Measurements from ENCODE around the gene SCMH1.
"Not testable (repeated sequence)": the region's sequence is repeated elsewhere in the genome, so short reads cannot be mapped to it uniquely, and the experiment has no call there.

Gene SCMH1

GRCh38 chr1:41200728-41201127 lies 41.4 kb downstream of the SCMH1 start:
- no peak overlapping the region for H3K9ac ChIP-seq (ENCODE audit: low read depth, low read length)
- H3K36me3 ChIP-seq (ENCODE audit: insufficient read depth, low read depth, low read length), result no peaks in the 10 kb centered on the region
- H3K4me3 ChIP-seq (ENCODE audit: low read length), result no peak overlapping the region
- no peak overlapping the region for H3K27ac ChIP-seq (ENCODE audit: low read length)
- peaks cover 15% of the 10 kb centered on the region for H3K9me3 ChIP-seq (ENCODE audit: insufficient read depth, low read depth, low read length)
- H3K4me1 ChIP-seq (ENCODE audit: insufficient read depth, low read length), result no peaks in the 10 kb centered on the region
- H3K27me3 ChIP-seq (ENCODE audit: insufficient read depth, low read length), result no peaks in the 10 kb centered on the region; the same call in 1 of the 2 replicates

GRCh38 chr1:41199375-41199774 lies 42.7 kb downstream of the SCMH1 start:
- Histone ChIP-seq H3K9ac (ENCODE audit: low read depth, low read length) (no peak overlapping the region), H3K27ac (ENCODE audit: low read length) (no peak overlapping the region), H3K4me3 (ENCODE audit: low read length) (no peak overlapping the region), H3K36me3 (ENCODE audit: insufficient read depth, low read depth, low read length) (no peaks in the 10 kb centered on the region), H3K9me3 (ENCODE audit: insufficient read depth, low read depth, low read length) (peaks cover 8% of the 10 kb centered on the region), H3K4me1 (ENCODE audit: insufficient read depth, low read length) (no peaks in the 10 kb centered on the region), H3K27me3 (ENCODE audit: insufficient read depth, low read length) (no peaks in the 10 kb centered on the region; the same call in 1 of the 2 replicates)

GRCh38 chr1:41192456-41193178 lies 49.5 kb downstream of the SCMH1 start:
- H3K4me1 ChIP-seq (ENCODE audit: insufficient read depth, low read length), result 0 out of 2 replicates have a peak, but pooled peaks cover 4% of the 10 kb centered on the region
- no peak overlapping the region for H3K9ac ChIP-seq (ENCODE audit: low read depth, low read length)
- H3K36me3 ChIP-seq (ENCODE audit: insufficient read depth, low read depth, low read length), result no peaks in the 10 kb centered on the region
- H3K27ac ChIP-seq (ENCODE audit: low read length), result no peak overlapping the region
- no peaks in the 10 kb centered on the region for H3K9me3 ChIP-seq (ENCODE audit: insufficient read depth, low read depth, low read length)
- H3K27me3 ChIP-seq (ENCODE audit: insufficient read depth, low read length), result no peaks in the 10 kb centered on the region; the same call in 1 of the 2 replicates
- no peak overlapping the region for H3K4me3 ChIP-seq (ENCODE audit: low read length)

- no peaks in the 10 kb centered on the region for H3K4me1 ChIP-seq (ENCODE audit: insufficient read depth, low read length)
- H3K27ac ChIP-seq (ENCODE audit: low read length), result no peak overlapping the region
- H3K9me3 ChIP-seq (ENCODE audit: insufficient read depth, low read depth, low read length), result no peaks in the 10 kb centered on the region
- H3K9ac ChIP-seq (ENCODE audit: low read depth, low read length), result no peak overlapping the region
- no peaks in the 10 kb centered on the region for H3K36me3 ChIP-seq (ENCODE audit: insufficient read depth, low read depth, low read length)
- H3K4me3 ChIP-seq (ENCODE audit: low read length), result no peak overlapping the region
- H3K27me3 ChIP-seq (ENCODE audit: insufficient read depth, low read length), result no peaks in the 10 kb centered on the region
Observed at GRCh38 chr1:41184446-41184845, 57.7 kb downstream of the SCMH1 start.

- not testable (repeated sequence) for H3K4me1 ChIP-seq (ENCODE audit: insufficient read depth, low read length); H3K9ac ChIP-seq (ENCODE audit: low read depth, low read length); H3K27ac ChIP-seq (ENCODE audit: low read length); H3K4me3 ChIP-seq (ENCODE audit: low read length); H3K27me3 ChIP-seq (ENCODE audit: insufficient read depth, low read length); H3K36me3 ChIP-seq (ENCODE audit: insufficient read depth, low read depth, low read length)
- H3K9me3 ChIP-seq (ENCODE audit: insufficient read depth, low read depth, low read length), result peaks cover 14% of the 10 kb centered on the region; the same call in 1 of the 2 replicates
Observed at GRCh38 chr1:41178230-41178629, 63.9 kb downstream of the SCMH1 start.

- Histone ChIP-seq H3K27me3 (ENCODE audit: insufficient read depth, low read length) (no peaks in the 10 kb centered on the region), H3K4me3 (ENCODE audit: low read length) (no peak overlapping the region), H3K9ac (ENCODE audit: low read depth, low read length) (no peak overlapping the region), H3K4me1 (ENCODE audit: insufficient read depth, low read length) (no peaks in the 10 kb centered on the region), H3K36me3 (ENCODE audit: insufficient read depth, low read depth, low read length) (peaks cover 3% of the 10 kb centered on the region; the same call in 1 of the 2 replicates), H3K9me3 (ENCODE audit: insufficient read depth, low read depth, low read length) (peaks cover 14% of the 10 kb centered on the region; the same call in 1 of the 2 replicates), H3K27ac (ENCODE audit: low read length) (no peak overlapping the region)
Observed at GRCh38 chr1:41175546-41175945, 66.6 kb downstream of the SCMH1 start.

- no peak overlapping the region for H3K9ac ChIP-seq (ENCODE audit: low read depth, low read length)
- no peaks in the 10 kb centered on the region for H3K4me1 ChIP-seq (ENCODE audit: insufficient read depth, low read length)
- peaks cover 3% of the 10 kb centered on the region; the same call in 1 of the 2 replicates for H3K36me3 ChIP-seq (ENCODE audit: insufficient read depth, low read depth, low read length)
- no peak overlapping the region for H3K27ac ChIP-seq (ENCODE audit: low read length)
- H3K27me3 ChIP-seq (ENCODE audit: insufficient read depth, low read length), result no peaks in the 10 kb centered on the region
- H3K4me3 ChIP-seq (ENCODE audit: low read length), result no peak overlapping the region
- peaks cover 17% of the 10 kb centered on the region; the same call in 1 of the 2 replicates for H3K9me3 ChIP-seq (ENCODE audit: insufficient read depth, low read depth, low read length)
Observed at GRCh38 chr1:41174170-41174569, 67.9 kb downstream of the SCMH1 start.

GRCh38 chr1:41173651-41174050 lies 68.5 kb downstream of the SCMH1 start:
- Histone ChIP-seq H3K27me3 (ENCODE audit: insufficient read depth, low read length) (no peaks in the 10 kb centered on the region), H3K4me1 (ENCODE audit: insufficient read depth, low read length) (no peaks in the 10 kb centered on the region), H3K27ac (ENCODE audit: low read length) (no peak overlapping the region), H3K9ac (ENCODE audit: low read depth, low read length) (no peak overlapping the region), H3K9me3 (ENCODE audit: insufficient read depth, low read depth, low read length) (peaks cover 22% of the 10 kb centered on the region), H3K36me3 (ENCODE audit: insufficient read depth, low read depth, low read length) (peaks cover 3% of the 10 kb centered on the region; the same call in 1 of the 2 replicates), H3K4me3 (ENCODE audit: low read length) (no peak overlapping the region)

GRCh38 chr1:41171266-41171874 lies 70.7 kb downstream of the SCMH1 start:
- Histone ChIP-seq H3K4me1 (ENCODE audit: insufficient read depth, low read length) (no peaks in the 10 kb centered on the region), H3K27ac (ENCODE audit: low read length) (no peak overlapping the region), H3K9ac (ENCODE audit: low read depth, low read length) (no peak overlapping the region), H3K36me3 (ENCODE audit: insufficient read depth, low read depth, low read length) (peaks cover 3% of the 10 kb centered on the region; the same call in 1 of the 2 replicates), H3K27me3 (ENCODE audit: insufficient read depth, low read length) (no peaks in the 10 kb centered on the region), H3K4me3 (ENCODE audit: low read length) (no peak overlapping the region), H3K9me3 (ENCODE audit: insufficient read depth, low read depth, low read length) (peaks cover 34% of the 10 kb centered on the region)

GRCh38 chr1:41169799-41170180 lies 72.3 kb downstream of the SCMH1 start:
- Histone ChIP-seq H3K9me3 (ENCODE audit: insufficient read depth, low read depth, low read length) (peaks cover 23% of the 10 kb centered on the region), H3K4me1 (ENCODE audit: insufficient read depth, low read length) (no peaks in the 10 kb centered on the region), H3K4me3 (ENCODE audit: low read length) (no peak overlapping the region), H3K36me3 (ENCODE audit: insufficient read depth, low read depth, low read length) (no peaks in the 10 kb centered on the region), H3K27me3 (ENCODE audit: insufficient read depth, low read length) (no peaks in the 10 kb centered on the region), H3K27ac (ENCODE audit: low read length) (no peak overlapping the region), H3K9ac (ENCODE audit: low read depth, low read length) (no peak overlapping the region)

GRCh38 chr1:41169066-41169798 lies 72.9 kb downstream of the SCMH1 start:
- H3K9ac ChIP-seq (ENCODE audit: low read depth, low read length), result no peak overlapping the region
- H3K4me3 ChIP-seq (ENCODE audit: low read length), result no peak overlapping the region
- peaks cover 23% of the 10 kb centered on the region for H3K9me3 ChIP-seq (ENCODE audit: insufficient read depth, low read depth, low read length)
- no peaks in the 10 kb centered on the region for H3K27me3 ChIP-seq (ENCODE audit: insufficient read depth, low read length)
- no peaks in the 10 kb centered on the region for H3K4me1 ChIP-seq (ENCODE audit: insufficient read depth, low read length)
- no peaks in the 10 kb centered on the region for H3K36me3 ChIP-seq (ENCODE audit: insufficient read depth, low read depth, low read length)
- H3K27ac ChIP-seq (ENCODE audit: low read length), result no peak overlapping the region

All from iPS-20b (cell line).